OCI-M1 (cell line): ENCODE results near the gene JAZF1.
"Not testable (repeated sequence)": the region's sequence is repeated elsewhere in the genome, so short reads cannot be mapped to it uniquely, and the experiment has no call there.

Experiments used
- DNase-seq: peaks from one replicate; lab custom pipeline; 2025; lab: John Stamatoyannopoulos, UW

Gene JAZF1

GRCh38 chr7:27872356-27873275 is 308.0 kb downstream of the JAZF1 start:
- no peak for DNase-seq

DNA sequence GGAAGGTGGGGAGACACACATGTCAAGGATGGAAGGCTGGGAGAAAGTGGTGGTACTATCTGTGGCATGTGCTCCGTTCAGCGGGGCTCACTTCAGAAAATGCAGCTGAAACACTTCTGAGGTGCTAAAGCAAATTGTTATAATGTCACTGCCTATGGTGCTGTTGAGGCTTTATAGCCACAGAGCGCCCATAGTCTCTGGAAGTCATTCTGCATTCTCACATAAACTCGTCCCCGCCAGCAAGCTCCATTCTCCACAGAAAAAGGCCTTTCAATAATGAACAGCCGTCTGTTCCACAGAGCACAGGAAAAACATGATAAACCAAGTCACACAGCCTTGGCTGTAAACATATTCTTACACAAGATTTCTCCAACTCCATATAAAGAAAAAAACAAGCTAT is 308.7 kb downstream of the JAZF1 start:
- no peak for DNase-seq

GRCh38 chr7:27871086-27871485 is 309.5 kb downstream of the JAZF1 start:
- no peak for DNase-seq

GRCh38 chr7:27870595-27870994 is 310.0 kb downstream of the JAZF1 start:
- DNase-seq: no peak

GRCh38 chr7:27869056-27869455 is 311.5 kb downstream of the JAZF1 start:
- no peak for DNase-seq

GRCh38 chr7:27868131-27868550 is 312.5 kb downstream of the JAZF1 start:
- no peak for DNase-seq

DNA sequence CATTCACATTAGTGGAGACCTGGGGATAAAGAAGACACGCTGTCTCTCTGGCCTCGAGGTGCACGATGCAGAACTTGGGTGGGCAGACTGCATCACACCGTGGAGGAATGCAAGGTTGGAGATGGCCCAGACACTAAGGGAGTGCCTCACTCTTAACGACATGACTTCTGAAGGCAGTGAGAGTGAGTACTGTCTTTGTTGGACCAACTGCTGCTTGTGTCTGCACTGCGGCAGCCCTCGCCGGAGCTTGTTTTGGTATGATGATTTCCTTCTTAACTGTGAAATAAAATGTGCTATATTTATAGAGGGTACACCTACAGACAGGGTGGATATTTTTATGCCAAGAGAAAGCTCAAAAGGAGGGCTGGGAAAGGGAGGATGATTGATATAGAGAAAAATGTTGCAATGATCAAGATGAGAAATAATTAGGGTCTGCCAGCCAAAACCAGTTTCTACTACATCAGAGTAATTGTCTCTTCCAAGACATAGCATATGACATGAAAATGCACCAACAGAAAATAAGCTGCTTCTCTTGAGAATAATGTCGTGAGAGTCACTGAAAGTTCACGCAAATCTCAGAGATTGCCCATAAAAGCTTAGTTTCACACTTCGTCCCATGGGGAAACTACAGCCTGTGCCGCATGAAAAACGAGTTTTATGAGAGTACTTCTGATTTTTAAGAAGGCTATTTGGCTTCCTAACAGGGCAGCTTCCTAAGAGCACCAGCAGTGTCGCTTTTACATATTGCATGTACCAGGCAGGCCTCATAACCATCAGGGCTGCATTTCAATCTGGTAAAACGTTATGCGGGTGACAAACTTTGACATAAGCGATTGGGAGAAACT is 313.5 kb downstream of the JAZF1 start:
- no peak for DNase-seq

GRCh38 chr7:27866256-27866655 is 314.3 kb downstream of the JAZF1 start:
- DNase-seq: no peak

DNA sequence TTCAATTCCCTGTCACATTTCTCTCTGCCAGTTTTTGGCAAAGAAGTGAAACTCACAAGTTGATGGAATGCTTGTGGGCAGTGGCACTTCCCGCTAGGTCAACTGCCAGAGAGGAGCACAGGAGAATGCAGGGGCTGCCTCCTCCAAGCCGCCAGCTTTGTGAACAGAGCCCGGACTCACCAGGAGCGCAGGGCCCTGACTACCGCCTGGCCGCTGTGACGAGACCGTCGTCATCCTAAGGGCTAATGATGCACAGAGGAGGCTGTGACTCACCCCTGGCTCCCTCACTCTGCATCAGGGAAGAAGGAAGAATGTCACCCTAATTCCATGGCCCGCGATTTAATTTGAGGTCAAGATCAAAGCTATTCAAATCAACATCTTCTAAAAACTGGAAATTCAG is 316.7 kb downstream of the JAZF1 start:
- no peak for DNase-seq

DNA sequence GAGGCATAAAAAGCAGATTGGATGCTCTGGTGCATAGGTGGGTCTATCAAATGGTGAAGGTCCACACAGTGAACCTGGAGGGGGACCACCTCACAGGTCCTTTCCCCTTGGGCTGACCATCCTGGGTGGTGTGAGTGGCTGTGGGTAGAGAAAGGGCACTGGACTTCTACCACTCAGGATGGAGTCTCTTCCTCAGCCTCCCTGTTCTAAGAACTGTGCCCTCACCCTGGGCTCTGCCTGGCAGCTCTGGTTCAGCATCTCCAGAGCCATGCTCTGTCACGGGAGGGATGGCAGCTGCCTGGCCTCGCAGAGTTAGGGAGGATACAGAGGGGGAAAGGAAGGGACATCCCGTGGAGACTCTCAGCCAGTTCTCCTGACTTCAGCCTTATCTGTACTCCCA is 318.8 kb downstream of the JAZF1 start:
- no peak for DNase-seq

DNA sequence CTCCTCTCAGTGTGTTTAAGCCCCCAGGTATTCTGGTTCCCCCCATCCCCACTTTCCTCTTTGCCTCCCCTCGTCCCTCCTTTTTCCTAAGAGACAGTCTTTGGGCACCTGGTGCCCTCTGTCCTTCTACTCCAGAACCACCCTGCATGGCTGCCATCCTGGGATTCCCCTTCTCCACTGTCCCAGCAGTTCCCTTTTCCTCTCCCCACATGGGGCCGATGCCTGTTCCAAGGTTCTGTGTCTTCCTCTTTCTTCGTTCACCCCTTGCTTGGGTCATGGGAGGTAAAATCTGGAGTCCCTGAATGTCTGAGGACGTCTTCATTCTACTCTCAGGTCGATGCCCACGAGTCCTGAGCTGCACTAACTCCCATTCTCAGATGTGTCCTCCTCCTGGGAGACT is 319.8 kb downstream of the JAZF1 start:
- no peak for DNase-seq

DNA sequence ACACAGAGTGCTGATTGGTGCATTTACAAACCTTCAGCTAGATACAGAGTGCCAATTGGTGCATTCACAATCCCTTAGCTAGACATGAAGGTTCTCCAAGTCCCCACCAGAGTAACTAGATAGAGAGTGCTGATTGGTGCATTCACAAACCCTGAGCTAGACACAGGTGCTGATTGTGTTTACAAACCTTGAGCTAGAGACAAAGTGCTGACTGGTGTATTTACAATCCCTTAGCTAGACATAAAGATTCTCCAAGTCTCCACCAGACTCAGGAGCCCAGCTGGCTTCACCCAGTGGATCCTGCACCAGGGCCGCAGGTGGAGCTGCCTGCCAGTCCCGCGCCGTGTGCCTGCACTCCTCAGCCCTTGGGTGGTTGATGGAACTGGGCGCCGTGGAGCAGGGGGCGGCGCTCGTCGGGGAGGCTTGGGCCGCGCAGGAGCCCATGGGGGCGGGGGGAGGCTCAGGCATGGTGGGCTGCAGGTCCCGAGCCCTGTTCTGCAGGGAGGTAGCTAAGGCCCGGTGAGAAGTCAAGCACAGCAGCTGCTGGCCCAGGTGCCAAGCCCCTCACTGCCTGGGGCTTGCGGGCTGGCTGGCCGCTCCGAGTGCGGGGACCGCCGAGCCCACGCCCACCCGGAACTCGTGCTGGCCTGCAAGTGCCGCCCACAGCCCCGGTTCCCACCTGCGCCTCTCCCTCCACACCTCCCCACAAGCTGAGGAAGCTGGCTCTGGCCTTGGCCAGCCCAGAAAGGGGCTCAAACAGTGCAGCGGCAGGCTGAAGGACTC is 323.7 kb downstream of the JAZF1 start:
- DNase-seq: not testable (repeated sequence)

DNA sequence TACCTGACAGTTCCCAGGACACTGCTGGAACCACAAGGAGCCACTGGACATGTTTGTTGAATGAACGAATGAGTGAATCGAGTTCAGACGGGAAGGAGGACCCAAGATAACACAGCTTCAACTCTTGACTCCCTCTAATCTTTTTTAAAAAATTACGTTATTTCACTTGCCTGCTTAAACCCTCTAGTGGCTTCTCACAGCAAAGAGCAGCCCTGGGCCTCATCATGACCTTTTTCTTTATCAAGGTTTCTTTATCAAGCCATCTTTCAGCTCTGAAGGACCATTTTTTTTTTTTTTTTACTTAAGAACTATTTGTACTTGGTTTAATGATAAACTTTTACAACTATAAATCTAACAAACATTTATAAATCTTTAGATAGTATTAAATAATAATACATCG is 330.1 kb downstream of the JAZF1 start:
- DNase-seq: no peak

- no peak for DNase-seq
Measured at GRCh38 chr7:27846388-27846787, 334.2 kb downstream of the JAZF1 start.

GRCh38 chr7:27843584-27844305 is 336.9 kb downstream of the JAZF1 start:
- no peak for DNase-seq

GRCh38 chr7:27842851-27843250 is 337.7 kb downstream of the JAZF1 start:
- DNase-seq: no peak

DNA sequence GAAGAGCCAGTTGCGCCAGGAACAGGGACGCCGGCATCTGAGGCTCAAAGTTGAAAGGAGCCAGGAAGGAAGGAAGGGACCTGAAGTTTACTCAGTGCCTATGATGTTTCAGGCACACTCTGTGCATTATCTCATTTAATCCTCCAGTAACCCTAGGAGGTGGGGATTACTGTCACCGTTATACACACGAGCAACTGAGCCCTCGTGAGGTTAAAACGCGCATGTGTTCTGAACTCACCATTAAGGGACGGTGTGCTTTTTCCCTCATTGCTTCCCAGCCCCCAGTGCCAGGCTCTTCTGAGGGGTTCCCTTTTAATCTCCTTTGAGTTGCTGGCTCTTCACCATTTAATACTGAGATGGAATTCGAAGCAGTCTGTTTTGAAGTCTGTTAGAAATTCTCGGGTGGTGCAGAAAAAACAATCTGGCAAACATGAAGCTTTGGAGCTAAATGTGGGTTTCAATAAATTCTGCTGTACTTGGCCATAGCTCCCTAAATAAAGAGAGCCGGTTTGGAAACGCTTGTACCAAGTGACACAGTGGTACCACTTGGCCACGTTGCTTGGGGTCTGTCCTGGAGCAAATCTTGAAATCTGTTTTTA is 338.4 kb downstream of the JAZF1 start:
- no peak for DNase-seq

DNA sequence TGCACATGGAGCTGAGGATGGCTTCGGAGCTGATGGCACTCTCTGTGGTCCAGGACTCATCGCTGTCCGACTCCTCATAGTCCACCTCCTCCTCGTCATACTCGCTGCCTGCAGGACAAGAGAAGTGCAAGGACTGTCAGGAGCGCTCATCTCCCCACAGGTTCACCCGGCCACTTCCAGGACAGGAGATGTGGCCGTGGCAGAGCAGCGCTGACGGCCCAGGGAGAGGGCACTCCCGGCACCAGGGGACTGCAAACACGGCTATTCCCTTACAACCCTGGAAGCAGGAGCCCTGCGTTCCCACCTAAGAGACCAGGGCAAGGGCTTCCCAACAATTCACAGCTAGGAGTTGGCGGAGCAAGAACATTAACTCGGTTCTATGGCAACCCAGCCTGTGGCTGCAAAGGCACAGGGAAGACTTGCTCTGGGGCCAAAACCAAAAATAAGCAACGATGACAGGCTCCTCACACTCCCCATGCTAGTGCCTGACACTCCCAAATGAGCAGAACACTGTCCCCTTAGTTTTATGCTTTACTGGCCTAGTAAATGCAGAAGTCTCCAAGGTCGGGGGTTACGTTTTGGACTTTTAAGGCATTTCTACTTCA is 339.7 kb downstream of the JAZF1 start:
- no peak for DNase-seq

DNA sequence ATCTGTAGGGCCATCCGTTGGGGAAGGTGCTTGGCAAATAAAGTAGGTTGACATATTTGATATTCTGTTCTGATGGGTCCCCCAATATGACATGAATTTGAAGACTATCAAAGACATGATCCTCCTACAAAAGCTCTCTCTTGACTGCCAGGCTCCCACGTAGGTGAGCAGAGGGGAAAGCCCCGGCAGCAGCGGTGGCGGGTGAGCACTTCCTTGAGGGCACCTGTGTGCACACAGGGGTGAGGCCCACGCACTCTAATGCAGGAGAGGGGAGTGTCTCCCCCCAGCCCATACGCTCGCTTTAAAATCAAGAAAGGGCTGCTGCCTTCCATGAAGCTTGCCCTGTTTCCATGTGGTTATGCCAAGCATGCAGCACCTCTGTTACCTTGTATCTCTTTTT is 340.3 kb downstream of the JAZF1 start:
- DNase-seq: no peak

DNA sequence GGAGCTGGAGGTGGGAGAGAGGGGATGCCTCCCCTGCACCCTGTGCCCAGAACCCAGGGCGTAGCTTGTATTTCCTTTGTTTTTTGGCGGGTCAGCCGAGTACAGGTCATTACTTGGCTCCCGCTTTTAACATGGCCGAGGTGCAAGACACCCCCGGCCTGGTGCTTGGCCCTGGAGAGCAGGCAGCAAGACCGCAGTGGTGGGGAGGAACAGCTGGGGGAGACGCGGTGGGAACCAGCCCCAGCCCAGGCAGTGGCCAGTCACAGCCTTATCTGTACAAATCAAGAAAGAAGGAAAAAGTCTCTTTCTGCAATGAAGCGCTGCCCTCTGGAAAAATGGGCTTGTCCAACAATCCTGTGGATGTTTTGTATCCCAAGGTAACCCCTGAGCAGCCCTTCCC is 341.5 kb downstream of the JAZF1 start:
- DNase-seq: no peak

DNA sequence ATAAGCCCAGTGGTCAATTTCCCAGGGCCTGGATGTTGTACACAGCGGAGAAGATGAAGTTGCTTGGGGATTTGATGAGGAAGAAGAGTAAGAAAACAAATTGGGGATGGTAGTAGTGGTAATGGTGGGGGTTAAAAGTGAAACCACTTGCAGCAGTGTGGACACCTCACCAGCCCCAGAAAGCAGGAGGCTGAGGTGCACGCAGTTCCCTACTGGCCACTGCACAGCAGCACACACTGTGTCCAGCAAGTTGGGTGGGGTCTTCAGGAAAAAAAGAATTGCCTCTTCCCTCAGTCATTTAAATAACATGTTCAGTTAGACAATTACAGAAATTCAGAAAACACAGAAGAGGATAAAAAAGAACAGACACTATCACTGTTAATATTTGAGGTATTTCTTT is 344.1 kb downstream of the JAZF1 start:
- no peak for DNase-seq
